ENCODE data around the gene EFNA3.

EFNA3 gene

GRCh38 chr1:155128755-155129473, 50.3 kb downstream of the EFNA3 start:
- H3K4me3 ChIP-seq (ENCODE audit: low read depth, low read length) = no peak overlapping the region
- no peak for TF ChIP-seq CTCF (IDR thresholded peaks at IDR 0.05; ENCODE audit: low read depth, low read length)

- no peak for TF ChIP-seq CTCF (IDR thresholded peaks at IDR 0.05; ENCODE audit: low read depth, low read length)
- no peak overlapping the region for H3K4me3 ChIP-seq (ENCODE audit: low read depth, low read length)
Measured at GRCh38 chr1:155130272-155131006, 51.8 kb downstream of the EFNA3 start.

- no peak for TF ChIP-seq CTCF (IDR thresholded peaks at IDR 0.05; ENCODE audit: low read depth, low read length)
- no peak overlapping the region for H3K4me3 ChIP-seq (ENCODE audit: low read depth, low read length)
Measured at GRCh38 chr1:155131285-155131684, 52.6 kb downstream of the EFNA3 start.

- TF ChIP-seq CTCF (IDR thresholded peaks at IDR 0.05; ENCODE audit: low read depth, low read length) = no peak
- H3K4me3 ChIP-seq (ENCODE audit: low read depth, low read length) = no peak overlapping the region
Measured at GRCh38 chr1:155131856-155132255, 53.2 kb downstream of the EFNA3 start.

GRCh38 chr1:155133799-155134281, 55.2 kb downstream of the EFNA3 start:
- no peak for TF ChIP-seq CTCF (IDR thresholded peaks at IDR 0.05; ENCODE audit: low read depth, low read length)
- no peak overlapping the region for H3K4me3 ChIP-seq (ENCODE audit: low read depth, low read length)

GRCh38 chr1:155134322-155134721, 55.7 kb downstream of the EFNA3 start:
- H3K4me3 ChIP-seq (ENCODE audit: low read depth, low read length) = peak overlapping the region; percentile 64
- TF ChIP-seq CTCF (IDR thresholded peaks at IDR 0.05; ENCODE audit: low read depth, low read length) = no peak

- TF ChIP-seq CTCF (IDR thresholded peaks at IDR 0.05; ENCODE audit: low read depth, low read length) = no peak
Measured at GRCh38 chr1:155134880-155135414, 56.3 kb downstream of the EFNA3 start.

More at GRCh38 chr1:155134880-155135414, 56.3 kb downstream of the EFNA3 start:
- peak overlapping the region; percentile 64 for H3K4me3 ChIP-seq (ENCODE audit: low read depth, low read length)
